Heart left ventricle (tissue), 16 donors: ENCODE data around the gene ZBTB7C. TPM values are rescaled to one million over a fixed set of nuclear protein-coding genes. Genes with fewer than 3 reads are reported as not detected.

Experiments used
- ATAC-seq, 4 donors: fragments of 200-7000 bp; cut with Tn5 transposase; one replicate each; pipeline ENCODE4 v1.9.1; 2020 to 2022; ENCODE audit warnings: moderate library complexity in 4 of 4, mild to moderate bottlenecking in 3 of 4, moderate number of reproducible peaks in 1 of 4
- DNase-seq, 5 donors: peaks; one replicate each; pipeline ENCODE4 v3.0.0-alpha.2; 2020
- H3K27ac ChIP-seq, 12 donors: fragments of 200-600 bp; sonication (generic) in 4 of 12; one replicate each; pipeline versions ENCODE4 v1.5.0 to v1.8.0; 2016 to 2022; ENCODE audit warnings: mild to moderate bottlenecking in 2 of 12
- H3K27me3 ChIP-seq, 9 donors: fragments of 200-600 bp; sonication (generic) in 2 of 9; one replicate each; pipeline versions ENCODE4 v1.5.1 to v1.8.0; 2016 to 2022; ENCODE audit warnings: mild to moderate bottlenecking in 3 of 9
- H3K36me3 ChIP-seq, 9 donors: fragments of 200-600 bp; sonication (generic) in 2 of 9; one replicate each; pipeline versions ENCODE4 v1.5.0 to v1.8.0; 2018 to 2022; ENCODE audit warnings: mild to moderate bottlenecking in 2 of 9
- H3K4me1 ChIP-seq, 12 donors: fragments of 200-600 bp; sonication (generic) in 4 of 12; one replicate each; pipeline versions ENCODE4 v1.5.0 to v1.8.0; 2016 to 2022; ENCODE audit warnings: mild to moderate bottlenecking in 3 of 12
- H3K4me3 ChIP-seq, 12 donors: fragments of 200-600 bp; sonication (generic) in 4 of 12; one replicate each; pipeline versions ENCODE4 v1.5.0 to v1.8.0; 2017 to 2022; ENCODE audit warnings: mild to moderate bottlenecking in 9 of 12, moderate library complexity in 4 of 12
- H3K9me3 ChIP-seq, 12 donors: fragments of 200-600 bp; sonication (generic) in 4 of 12; one replicate each; pipeline versions ENCODE4 v1.5.0 to v1.8.0; 2016 to 2022; ENCODE audit warnings: mild to moderate bottlenecking in 1 of 12
- POLR2A ChIP-seq, 2 donors: fragments of 450-650 bp; IDR thresholded peaks; one replicate each; pipeline ENCODE4 v1.6.1; 2017; ENCODE audit warnings: antibody characterized with exemption in 2 of 2, mild to moderate bottlenecking in 2 of 2, moderate library complexity in 2 of 2
- WGBS, 4 donors: extraction: QIAGEN DNeasy Blood & Tissue Kit in 2 of 4; methylation state at CpG; one replicate each; pipeline versions ENCODE4 v1.1.5 to v1.1.7; 2013 to 2018; 5-methylcytosine and 5-hydroxymethylcytosine counted together
- intact Hi-C, 10 donors: fragments of 100-400 bp; cut with DNase I; formaldehyde crosslinking; loops; one replicate each; pipeline versions ENCODE4 v1.11.1 to v1.14.2; 2022
- polyA plus RNA-seq, 2 donors: library from polyadenylated mRNA; stranded (reverse); fragments of 200-250 nt; gene quantifications; one replicate each; pipeline ENCODE4 v1.2.3, GENCODE V29; 2013
- total RNA-seq, 9 donors: library from RNA; depleted of rRNA in 2 of 9; stranded (reverse); fragments of >200 nt in 2 of 9; fragmentation: NEBNext Ultra II Directional in 3 of 9; extraction: Animal tissue kit (Norgen Biotek cat#: 25700) in 3 of 9; gene quantifications; one replicate each; pipeline versions ENCODE4 v1.1.0 to v1.2.4, GENCODE V29; 2016 to 2023
- TF ChIP-seq, protein P1 (sequence below), 12 donors: fragments of 200-600 bp; sonication (generic) in 4 of 12; IDR thresholded peaks; one replicate each; pipeline versions ENCODE4 v1.5.0 to v1.8.0; 2018 to 2022; ENCODE audit warnings: antibody characterized with exemption in 12 of 12, mild to moderate bottlenecking in 5 of 12
- donor health status: ischemic (EF 13 %, LVEDD 7.1; RV severe dilation, severe dysfunction).
- donor health status: healthy with polysubstance abuse.
- donor health status: DM: no; HTN: yes; CAD: no.
- donor health status: DM: no; HTN: no; CAD: no.
- donor health status: ischemic (EF 25% LVEDD 6.9; RV normal size, moderate dysfunction).
- donor health status: ischemic (EF 25% LVEDD 5.7; RV mildly dilated, moderate dysfunction).
- donor health status: healthy.
- donor health status: DM: yes; HTN: yes; CAD: no.
- donor health status: ischemic (EF 35%, LVEDD 5.7; RV mildly dilated, moderate dysfunction).
- donor health status: nonischemic (EF 11% LVEDD 7.7; RV severe dilation, severe dysfunction).
- donor health status: DM: yes; HTN: yes; CAD: no.
- donor health status: PGD.
- donor health status: ischemic (EF 29% LVEDD 5.4; RV normal size, mild dysfunction).
- donor health status: nonischemic (EF 23%, LVEDD 6.1; RV moderate dilation, normal function).

Gene ZBTB7C
- total and polyA plus RNA-seq, 11 donors = 0.68 to 7.5 (median 2.3) TPM

DNA sequence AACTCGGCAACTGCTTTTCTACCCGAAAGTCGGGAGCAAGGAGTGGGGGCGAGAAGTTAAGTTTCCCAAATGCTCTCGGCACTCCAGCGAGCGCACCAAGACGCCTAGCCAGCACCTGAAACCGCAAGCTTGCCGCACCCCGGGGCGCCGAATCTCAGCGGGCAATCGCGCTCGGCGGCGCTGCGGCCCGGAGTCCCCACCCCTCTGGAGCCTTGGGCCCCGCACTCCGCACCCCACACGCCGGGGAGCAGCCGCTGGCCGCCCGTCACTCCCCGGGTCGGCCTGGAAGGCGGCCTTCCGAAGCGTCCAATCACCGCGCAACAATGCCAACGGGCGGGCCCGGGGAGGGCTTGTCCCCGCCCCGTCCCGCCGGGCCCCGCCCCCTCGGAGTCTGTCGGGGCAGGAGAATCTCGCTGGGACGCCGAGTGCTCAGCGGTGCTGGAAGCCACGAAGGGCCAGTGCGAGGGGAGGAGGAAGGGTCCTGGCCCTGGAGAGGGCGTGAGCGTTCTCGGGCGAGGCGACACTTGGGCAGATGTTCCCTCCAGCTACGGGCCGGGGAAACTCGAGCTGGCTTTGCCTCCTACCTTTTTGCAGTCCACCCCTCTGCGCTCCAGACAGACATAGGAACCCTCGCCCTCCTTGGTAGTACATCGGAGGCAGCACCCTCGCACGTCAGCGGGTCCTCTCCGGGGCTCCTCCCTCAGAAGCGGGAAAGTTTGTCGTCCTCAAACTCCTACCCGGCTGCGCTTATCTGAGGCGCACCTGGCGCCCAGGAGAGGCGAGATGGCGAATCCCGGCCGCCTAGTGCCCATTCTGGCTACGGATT lies 1.1 kb upstream of the ZBTB7C start:
- H3K27me3 ChIP-seq = peaks cover 0 to 56% (median 5%) of the 10 kb centered on the region in 9 donors
- peak in 1 of 2 donors; percentile 66 for TF ChIP-seq POLR2A (IDR thresholded peaks at IDR 0.05)
- TF ChIP-seq, protein P1, sequence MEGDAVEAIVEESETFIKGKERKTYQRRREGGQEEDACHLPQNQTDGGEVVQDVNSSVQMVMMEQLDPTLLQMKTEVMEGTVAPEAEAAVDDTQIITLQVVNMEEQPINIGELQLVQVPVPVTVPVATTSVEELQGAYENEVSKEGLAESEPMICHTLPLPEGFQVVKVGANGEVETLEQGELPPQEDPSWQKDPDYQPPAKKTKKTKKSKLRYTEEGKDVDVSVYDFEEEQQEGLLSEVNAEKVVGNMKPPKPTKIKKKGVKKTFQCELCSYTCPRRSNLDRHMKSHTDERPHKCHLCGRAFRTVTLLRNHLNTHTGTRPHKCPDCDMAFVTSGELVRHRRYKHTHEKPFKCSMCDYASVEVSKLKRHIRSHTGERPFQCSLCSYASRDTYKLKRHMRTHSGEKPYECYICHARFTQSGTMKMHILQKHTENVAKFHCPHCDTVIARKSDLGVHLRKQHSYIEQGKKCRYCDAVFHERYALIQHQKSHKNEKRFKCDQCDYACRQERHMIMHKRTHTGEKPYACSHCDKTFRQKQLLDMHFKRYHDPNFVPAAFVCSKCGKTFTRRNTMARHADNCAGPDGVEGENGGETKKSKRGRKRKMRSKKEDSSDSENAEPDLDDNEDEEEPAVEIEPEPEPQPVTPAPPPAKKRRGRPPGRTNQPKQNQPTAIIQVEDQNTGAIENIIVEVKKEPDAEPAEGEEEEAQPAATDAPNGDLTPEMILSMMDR (IDR thresholded peaks at IDR 0.05) = no peak
- peak; percentile 97 to 99 (median 98) for ATAC-seq
- WGBS, 4 donors = 1% methylated on average over 51 to 77 of the region's 77 CpGs
- peak; percentile 91 to 96 (median 94) for DNase-seq
- peak overlapping the region in 11 of 12 donors; percentile 56 to 83 (median 73) for H3K27ac ChIP-seq
- H3K4me3 ChIP-seq = peak overlapping the region; percentile 68 to 87 (median 78)
- intact Hi-C loops = loop anchor here in 3 of 10 donors (5.0 kb wide), 3 partner anchors 37 to 373 kb away; no protein-coding TSS in a partner anchor
- H3K4me1 ChIP-seq = peaks cover 0 to 23% (median 12%) of the 10 kb centered on the region in 12 donors
- H3K36me3 ChIP-seq = no peaks in the 10 kb centered on the region
- no peaks in the 10 kb centered on the region for H3K9me3 ChIP-seq

DNA sequence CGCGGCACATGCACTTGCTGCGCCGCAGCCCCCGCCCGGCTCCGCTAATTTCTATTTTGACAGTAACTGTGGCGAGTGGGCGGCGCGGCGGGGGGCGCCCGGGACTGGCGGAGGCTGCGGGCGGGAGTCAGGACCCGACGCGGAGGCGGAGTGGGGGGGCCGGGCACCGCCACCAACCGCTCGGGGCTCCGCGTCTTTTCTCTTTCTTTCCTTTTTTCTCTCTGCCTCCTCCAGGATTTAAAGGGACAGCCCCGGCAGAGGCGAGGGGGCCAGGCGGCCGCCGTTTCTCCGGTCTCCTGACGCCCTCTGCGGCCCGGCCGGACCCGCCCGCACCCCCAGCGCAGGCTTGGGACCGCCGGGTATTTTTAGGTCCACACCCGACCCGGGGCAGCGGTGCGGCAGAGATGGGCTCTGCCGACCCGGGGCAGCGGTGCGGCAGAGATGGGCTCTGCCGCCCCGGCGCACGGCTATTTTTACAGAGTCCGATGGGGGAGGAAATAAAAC lies 460 bp upstream of the ZBTB7C start:
- H3K4me3 ChIP-seq = peak overlapping the region; percentile 68 to 87 (median 78)
- H3K27me3 ChIP-seq = peaks cover 0 to 53% (median 5%) of the 10 kb centered on the region in 9 donors
- peaks cover 0 to 25% (median 12%) of the 10 kb centered on the region in 12 donors for H3K4me1 ChIP-seq
- WGBS, 4 donors = 0 to 2% (median 1%) methylated on average over 30 to 55 of the region's 55 CpGs
- intact Hi-C loops = loop anchor here in 5 of 10 donors (5.0 to 10.0 kb wide), 5 partner anchors 38 to 372 kb away; no protein-coding TSS in a partner anchor
- TF ChIP-seq POLR2A (IDR thresholded peaks at IDR 0.05) = no peak
- TF ChIP-seq, protein P1 (IDR thresholded peaks at IDR 0.05) = peak in 5 of 12 donors; percentile 12 to 39 (median 14)
- DNase-seq (peak; percentile 43 to 65 (median 50)), ATAC-seq (peak; percentile 35 to 64 (median 58))
- H3K9me3 ChIP-seq = no peaks in the 10 kb centered on the region
- H3K36me3 ChIP-seq = no peaks in the 10 kb centered on the region
- H3K27ac ChIP-seq = peak overlapping the region in 11 of 12 donors; percentile 56 to 83 (median 73)

DNA sequence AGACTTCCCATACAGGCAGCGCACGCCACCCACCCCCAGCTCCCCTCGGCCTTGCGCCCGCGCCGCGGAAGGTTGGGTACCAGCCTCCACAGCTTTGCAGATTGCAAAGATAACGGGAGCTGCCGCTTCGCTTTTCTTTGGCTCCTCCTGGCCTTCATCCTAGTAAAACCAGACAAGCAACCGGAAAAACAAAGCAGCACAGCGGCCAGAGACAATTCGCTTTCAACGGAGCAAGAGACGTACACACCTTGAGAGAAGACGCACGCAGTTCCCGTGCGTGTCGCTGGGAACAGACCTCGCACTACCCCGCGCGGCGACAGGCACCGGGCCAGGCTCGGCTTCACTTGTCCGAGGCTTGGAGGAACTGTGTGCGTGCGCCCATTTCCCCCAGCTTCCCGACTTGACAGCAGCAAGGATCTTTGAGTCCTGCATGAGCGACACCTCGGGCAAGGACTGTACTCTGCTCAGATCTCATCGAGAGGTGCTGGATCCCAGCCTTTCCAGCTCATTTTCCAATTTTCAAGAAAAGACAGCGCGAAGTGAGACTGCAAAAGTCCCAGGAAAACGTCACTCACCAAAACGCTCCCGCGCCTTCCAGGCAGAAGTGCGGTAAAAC lies 964 bp downstream of the ZBTB7C start:
- 11 to 31% (median 14%) methylated on average over 20 to 42 of the region's 42 CpGs for WGBS, 4 donors
- DNase-seq (peak in 3 of 5 donors; percentile 41 to 65 (median 44)), ATAC-seq (no peak)
- Histone ChIP-seq H3K9me3 (no peaks in the 10 kb centered on the region), H3K4me1 (peaks cover 0 to 26% (median 12%) of the 10 kb centered on the region in 12 donors), H3K27ac (peak overlapping the region in 3 of 12 donors; percentile 40 to 76 (median 68)), H3K27me3 (peaks cover 0 to 53% (median 5%) of the 10 kb centered on the region in 9 donors), H3K4me3 (peak overlapping the region; percentile 38 to 87 (median 77)), H3K36me3 (no peaks in the 10 kb centered on the region)
- intact Hi-C loops = loop anchor here in 2 of 10 donors (5.0 to 10.0 kb wide), 2 partner anchors 66 to 243 kb away; no protein-coding TSS in a partner anchor
- TF ChIP-seq POLR2A (IDR thresholded peaks at IDR 0.05) = no peak
- TF ChIP-seq, protein P1 (IDR thresholded peaks at IDR 0.05) = no peak
